ENCODE data around the gene NCOA1.
"Not testable (repeated sequence)": the region's sequence is repeated elsewhere in the genome, so short reads cannot be mapped to it uniquely, and the experiment has no call there.

Gene NCOA1

GRCh38 chr2:24477229-24477628 lies 13.8 kb upstream of the NCOA1 start:
- 75 to 80% methylated on average over 6 of the region's 6 CpGs for WGBS, 2 experiments
- Histone ChIP-seq H3K9me3 (ENCODE audit: control insufficient read depth, low read length) (no peaks in the 10 kb centered on the region), H3K36me3 (ENCODE audit: control insufficient read depth, insufficient read depth, low read length) (no peaks in the 10 kb centered on the region), H3K4me1 (ENCODE audit: control insufficient read depth, insufficient read depth, low read length) (no peaks in the 10 kb centered on the region), H3K27ac (ENCODE audit: insufficient read depth, low read depth, low read length, poor library complexity, severe bottlenecking) (no peak overlapping the region), H3K4me3 (ENCODE audit: insufficient read depth, low read depth, low read length) (no peak overlapping the region), H3K27me3 (ENCODE audit: control insufficient read depth, insufficient read depth, low read length, poor library complexity, severe bottlenecking) (no peaks in the 10 kb centered on the region)

- H3K27ac ChIP-seq (ENCODE audit: insufficient read depth, low read depth, low read length, poor library complexity, severe bottlenecking), result no peak overlapping the region
- H3K4me1 ChIP-seq (ENCODE audit: control insufficient read depth, insufficient read depth, low read length), result no peaks in the 10 kb centered on the region
- H3K4me3 ChIP-seq (ENCODE audit: insufficient read depth, low read depth, low read length), result no peak overlapping the region
- H3K9me3 ChIP-seq (ENCODE audit: control insufficient read depth, low read length), result no peaks in the 10 kb centered on the region
- no peaks in the 10 kb centered on the region for H3K27me3 ChIP-seq (ENCODE audit: control insufficient read depth, insufficient read depth, low read length, poor library complexity, severe bottlenecking)
- WGBS, 2 experiments, result 88 to 96% methylated on average over 3 of the region's 3 CpGs
- no peaks in the 10 kb centered on the region for H3K36me3 ChIP-seq (ENCODE audit: control insufficient read depth, insufficient read depth, low read length)
Observed at GRCh38 chr2:24478243-24478642, 12.8 kb upstream of the NCOA1 start.

- no peak overlapping the region for H3K27ac ChIP-seq (ENCODE audit: insufficient read depth, low read depth, low read length, poor library complexity, severe bottlenecking)
- 94 to 95% methylated on average over 4 of the region's 4 CpGs for WGBS, 2 experiments
- no peaks in the 10 kb centered on the region for H3K36me3 ChIP-seq (ENCODE audit: control insufficient read depth, insufficient read depth, low read length)
- H3K27me3 ChIP-seq (ENCODE audit: control insufficient read depth, insufficient read depth, low read length, poor library complexity, severe bottlenecking), result no peaks in the 10 kb centered on the region
- no peaks in the 10 kb centered on the region for H3K9me3 ChIP-seq (ENCODE audit: control insufficient read depth, low read length)
- H3K4me3 ChIP-seq (ENCODE audit: insufficient read depth, low read depth, low read length), result no peak overlapping the region
- H3K4me1 ChIP-seq (ENCODE audit: control insufficient read depth, insufficient read depth, low read length), result no peaks in the 10 kb centered on the region
Observed at GRCh38 chr2:24480245-24480644, 10.8 kb upstream of the NCOA1 start.

- H3K4me3 ChIP-seq (ENCODE audit: insufficient read depth, low read depth, low read length), result no peak overlapping the region
- no peaks in the 10 kb centered on the region for H3K4me1 ChIP-seq (ENCODE audit: control insufficient read depth, insufficient read depth, low read length)
- H3K9me3 ChIP-seq (ENCODE audit: control insufficient read depth, low read length), result no peaks in the 10 kb centered on the region
- H3K36me3 ChIP-seq (ENCODE audit: control insufficient read depth, insufficient read depth, low read length), result no peaks in the 10 kb centered on the region
- no peaks in the 10 kb centered on the region for H3K27me3 ChIP-seq (ENCODE audit: control insufficient read depth, insufficient read depth, low read length, poor library complexity, severe bottlenecking)
- no peak overlapping the region for H3K27ac ChIP-seq (ENCODE audit: insufficient read depth, low read depth, low read length, poor library complexity, severe bottlenecking)
- 92 to 95% methylated on average over 5 of the region's 5 CpGs for WGBS, 2 experiments
Observed at GRCh38 chr2:24482251-24482971, 8.6 kb upstream of the NCOA1 start.

- no peaks in the 10 kb centered on the region for H3K9me3 ChIP-seq (ENCODE audit: control insufficient read depth, low read length)
- H3K27me3 ChIP-seq (ENCODE audit: control insufficient read depth, insufficient read depth, low read length, poor library complexity, severe bottlenecking), result no peaks in the 10 kb centered on the region
- H3K36me3 ChIP-seq (ENCODE audit: control insufficient read depth, insufficient read depth, low read length), result no peaks in the 10 kb centered on the region
- H3K27ac ChIP-seq (ENCODE audit: insufficient read depth, low read depth, low read length, poor library complexity, severe bottlenecking), result no peak overlapping the region
- no peaks in the 10 kb centered on the region for H3K4me1 ChIP-seq (ENCODE audit: control insufficient read depth, insufficient read depth, low read length)
- H3K4me3 ChIP-seq (ENCODE audit: insufficient read depth, low read depth, low read length), result no peak overlapping the region
- WGBS, 2 experiments, result 90% methylated on average over 3 of the region's 3 CpGs
Observed at GRCh38 chr2:24482972-24483300, 8.1 kb upstream of the NCOA1 start.

GRCh38 chr2:24484677-24485076 lies 6.4 kb upstream of the NCOA1 start:
- not testable (repeated sequence) for H3K9me3 ChIP-seq (ENCODE audit: control insufficient read depth, low read length); H3K4me1 ChIP-seq (ENCODE audit: control insufficient read depth, insufficient read depth, low read length); H3K27ac ChIP-seq (ENCODE audit: insufficient read depth, low read depth, low read length, poor library complexity, severe bottlenecking); H3K27me3 ChIP-seq (ENCODE audit: control insufficient read depth, insufficient read depth, low read length, poor library complexity, severe bottlenecking); H3K36me3 ChIP-seq (ENCODE audit: control insufficient read depth, insufficient read depth, low read length); H3K4me3 ChIP-seq (ENCODE audit: insufficient read depth, low read depth, low read length)
- WGBS, 2 experiments, result 93 to 95% methylated on average over 6 of the region's 6 CpGs

GRCh38 chr2:24485197-24485596 lies 5.9 kb upstream of the NCOA1 start:
- Histone ChIP-seq H3K9me3 (ENCODE audit: control insufficient read depth, low read length) (no peaks in the 10 kb centered on the region), H3K27ac (ENCODE audit: insufficient read depth, low read depth, low read length, poor library complexity, severe bottlenecking) (no peak overlapping the region)
- WGBS, 2 experiments, result 92 to 95% methylated on average over 1 to 3 of the region's 3 CpGs

GRCh38 chr2:24486636-24487205 lies 4.3 kb upstream of the NCOA1 start:
- H3K4me3 ChIP-seq (ENCODE audit: insufficient read depth, low read depth, low read length), result no peak overlapping the region
- H3K4me1 ChIP-seq (ENCODE audit: control insufficient read depth, insufficient read depth, low read length), result peaks cover 13% of the 10 kb centered on the region
- no peaks in the 10 kb centered on the region for H3K9me3 ChIP-seq (ENCODE audit: control insufficient read depth, low read length)
- WGBS, 2 experiments, result 80 to 85% methylated on average over 2 to 3 of the region's 3 CpGs
- H3K36me3 ChIP-seq (ENCODE audit: control insufficient read depth, insufficient read depth, low read length), result no peaks in the 10 kb centered on the region
- no peak overlapping the region for H3K27ac ChIP-seq (ENCODE audit: insufficient read depth, low read depth, low read length, poor library complexity, severe bottlenecking)
- H3K27me3 ChIP-seq (ENCODE audit: control insufficient read depth, insufficient read depth, low read length, poor library complexity, severe bottlenecking), result no peaks in the 10 kb centered on the region

More at GRCh38 chr2:24485197-24485596, 5.9 kb upstream of the NCOA1 start:
- peaks cover 8% of the 10 kb centered on the region for H3K4me1 ChIP-seq (ENCODE audit: control insufficient read depth, insufficient read depth, low read length)
- no peaks in the 10 kb centered on the region for H3K27me3 ChIP-seq (ENCODE audit: control insufficient read depth, insufficient read depth, low read length, poor library complexity, severe bottlenecking)
- no peak overlapping the region for H3K4me3 ChIP-seq (ENCODE audit: insufficient read depth, low read depth, low read length)
- H3K36me3 ChIP-seq (ENCODE audit: control insufficient read depth, insufficient read depth, low read length), result no peaks in the 10 kb centered on the region

GRCh38 chr2:24489465-24490180 lies 1.4 kb upstream of the NCOA1 start:
- Histone ChIP-seq H3K9me3 (ENCODE audit: control insufficient read depth, low read length) (no peaks in the 10 kb centered on the region), H3K4me3 (ENCODE audit: insufficient read depth, low read depth, low read length) (no peak overlapping the region), H3K4me1 (ENCODE audit: control insufficient read depth, insufficient read depth, low read length) (peaks cover 24% of the 10 kb centered on the region), H3K27ac (ENCODE audit: insufficient read depth, low read depth, low read length, poor library complexity, severe bottlenecking) (no peak overlapping the region), H3K27me3 (ENCODE audit: control insufficient read depth, insufficient read depth, low read length, poor library complexity, severe bottlenecking) (peaks cover 21% of the 10 kb centered on the region), H3K36me3 (ENCODE audit: control insufficient read depth, insufficient read depth, low read length) (no peaks in the 10 kb centered on the region)
- 45 to 48% methylated on average over 13 of the region's 14 CpGs for WGBS, 2 experiments

- Histone ChIP-seq H3K9me3 (ENCODE audit: control insufficient read depth, low read length) (no peaks in the 10 kb centered on the region), H3K36me3 (ENCODE audit: control insufficient read depth, insufficient read depth, low read length) (no peaks in the 10 kb centered on the region), H3K27ac (ENCODE audit: insufficient read depth, low read depth, low read length, poor library complexity, severe bottlenecking) (peak overlapping the region; percentile 69), H3K4me3 (ENCODE audit: insufficient read depth, low read depth, low read length) (peak overlapping the region; percentile 76), H3K4me1 (ENCODE audit: control insufficient read depth, insufficient read depth, low read length) (peaks cover 24% of the 10 kb centered on the region), H3K27me3 (ENCODE audit: control insufficient read depth, insufficient read depth, low read length, poor library complexity, severe bottlenecking) (peaks cover 21% of the 10 kb centered on the region)
- WGBS, 2 experiments, result 9 to 13% methylated on average over 12 of the region's 12 CpGs
Observed at GRCh38 chr2:24490181-24490689, 819 bp upstream of the NCOA1 start.

Measured in ectodermal cell (in vitro differentiated cells).